Neural crest cell (in vitro differentiated cells): ENCODE data around the gene AIMP2. TPM values are rescaled to one million over a fixed set of nuclear protein-coding genes. Genes with fewer than 3 reads are reported as not detected.
A peak's percentile ranks its signal among the peaks of the same experiment; 100 is the strongest.

Source experiments
- DNase-seq: peaks from one replicate; pipeline ENCODE4 v3.0.0; 2021; ENCODE audit warnings: low read depth, mixed read lengths, low spot score
- H3K27ac Mint-ChIP-seq: one replicate; pipeline ENCODE4 v1.8.0; 2021; ENCODE audit warnings: mild to moderate bottlenecking, mixed read lengths; ENCODE audit not compliant: unreplicated experiment
- H3K27me3 Mint-ChIP-seq: 2 replicates; pipeline ENCODE4 v1.8.0; 2021; ENCODE audit warnings: low read depth, mild to moderate bottlenecking, mixed read lengths
- H3K36me3 Mint-ChIP-seq: 2 replicates; pipeline ENCODE4 v1.8.0; 2021; ENCODE audit warnings: low read depth, mild to moderate bottlenecking, mixed read lengths
- H3K4me1 Mint-ChIP-seq: 2 replicates; pipeline ENCODE4 v1.8.0; 2021; ENCODE audit warnings: mixed read lengths
- H3K4me3 Mint-ChIP-seq: one replicate; pipeline ENCODE4 v1.8.0; 2021; ENCODE audit warnings: mild to moderate bottlenecking, mixed read lengths
- H3K9me3 Mint-ChIP-seq: 2 replicates; pipeline ENCODE4 v1.8.0; 2021; ENCODE audit warnings: mixed read lengths
- total RNA-seq: library from RNA; stranded (reverse); gene quantifications from 2 replicates; pipeline ENCODE4 v1.2.1, GENCODE V29; 2021
- TF ChIP-seq, protein P1 (sequence below): fragments of 200-600 bp; sonication (generic); conservative IDR thresholded peaks from 2 replicates; pipeline ENCODE4 v1.5.0; 2021; ENCODE audit warnings: antibody characterized with exemption, mild to moderate bottlenecking

The AIMP2 gene
- total RNA-seq, 1 donor from 2014 or later: 47.6 TPM

DNA sequence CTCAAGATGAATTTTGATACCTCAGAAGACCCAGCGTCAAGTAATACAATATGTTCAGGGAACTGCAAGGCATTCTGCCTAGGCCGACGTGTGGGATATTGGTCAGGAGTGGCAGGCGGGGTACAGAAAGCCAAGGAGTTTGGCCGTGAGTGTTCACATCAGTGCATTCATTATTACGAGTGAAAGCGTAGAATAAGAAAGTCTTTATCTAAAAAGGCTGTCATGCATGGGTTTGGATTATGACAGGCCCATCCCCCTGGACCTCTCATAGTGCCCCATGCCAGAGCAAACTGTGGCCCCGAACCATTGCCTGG is 7.5 kb downstream of the AIMP2 start:
- Mint-ChIP-seq H3K27me3 (no peaks in the 10 kb centered on the region), H3K36me3 (peaks cover 16% of the 10 kb centered on the region), H3K4me3 (peak overlapping the region; percentile 27), H3K27ac (no peak overlapping the region), H3K4me1 (no peaks in the 10 kb centered on the region), H3K9me3 (no peaks in the 10 kb centered on the region)
- no peak for DNase-seq
- TF ChIP-seq, protein P1, sequence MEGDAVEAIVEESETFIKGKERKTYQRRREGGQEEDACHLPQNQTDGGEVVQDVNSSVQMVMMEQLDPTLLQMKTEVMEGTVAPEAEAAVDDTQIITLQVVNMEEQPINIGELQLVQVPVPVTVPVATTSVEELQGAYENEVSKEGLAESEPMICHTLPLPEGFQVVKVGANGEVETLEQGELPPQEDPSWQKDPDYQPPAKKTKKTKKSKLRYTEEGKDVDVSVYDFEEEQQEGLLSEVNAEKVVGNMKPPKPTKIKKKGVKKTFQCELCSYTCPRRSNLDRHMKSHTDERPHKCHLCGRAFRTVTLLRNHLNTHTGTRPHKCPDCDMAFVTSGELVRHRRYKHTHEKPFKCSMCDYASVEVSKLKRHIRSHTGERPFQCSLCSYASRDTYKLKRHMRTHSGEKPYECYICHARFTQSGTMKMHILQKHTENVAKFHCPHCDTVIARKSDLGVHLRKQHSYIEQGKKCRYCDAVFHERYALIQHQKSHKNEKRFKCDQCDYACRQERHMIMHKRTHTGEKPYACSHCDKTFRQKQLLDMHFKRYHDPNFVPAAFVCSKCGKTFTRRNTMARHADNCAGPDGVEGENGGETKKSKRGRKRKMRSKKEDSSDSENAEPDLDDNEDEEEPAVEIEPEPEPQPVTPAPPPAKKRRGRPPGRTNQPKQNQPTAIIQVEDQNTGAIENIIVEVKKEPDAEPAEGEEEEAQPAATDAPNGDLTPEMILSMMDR: no peak

DNA sequence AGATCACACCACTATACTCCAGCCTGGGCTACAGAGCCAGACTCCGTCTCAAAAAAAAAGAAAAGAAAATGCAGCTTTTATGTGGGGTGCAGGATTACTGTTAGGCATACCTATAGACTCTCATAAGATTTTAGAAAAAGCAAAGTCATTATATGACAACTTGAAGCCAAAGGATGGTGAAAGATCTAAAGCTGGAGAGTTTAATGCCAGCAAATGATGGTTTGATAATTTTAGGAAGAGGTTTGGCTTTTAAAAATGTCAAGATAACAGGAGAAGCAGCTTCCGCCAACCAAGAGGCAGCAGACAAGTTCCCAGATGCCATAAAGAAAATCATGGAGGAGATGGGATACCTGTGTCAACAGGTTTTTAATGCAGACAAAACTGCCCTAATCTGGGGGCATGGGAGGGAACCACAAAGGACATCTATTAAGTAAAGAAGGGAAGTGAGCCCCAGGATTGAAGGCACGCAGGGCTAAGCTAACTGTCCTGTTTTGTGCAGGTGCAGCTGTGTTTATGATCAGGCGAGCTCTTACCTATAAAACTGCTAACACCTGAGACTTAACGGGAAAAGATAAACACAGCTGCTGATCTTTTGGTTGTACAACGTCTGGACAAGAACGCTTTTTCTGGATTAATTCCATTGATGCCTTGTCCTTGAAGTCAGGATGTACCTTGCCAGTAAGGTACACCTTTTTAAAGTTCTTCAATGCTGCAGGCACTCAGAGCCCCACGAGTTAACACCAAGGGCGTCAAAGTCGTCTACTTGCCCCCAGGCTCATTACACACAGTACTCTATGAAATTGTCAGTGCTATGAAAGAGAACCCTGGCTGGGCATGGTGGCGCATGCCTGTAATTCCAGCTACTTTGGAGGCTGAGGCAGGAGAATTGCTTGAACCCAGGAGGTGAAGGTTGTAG is 11.6 kb downstream of the AIMP2 start:
- Mint-ChIP-seq H3K27me3 (no peaks in the 10 kb centered on the region), H3K4me3 (no peak overlapping the region), H3K36me3 (peaks cover 35% of the 10 kb centered on the region), H3K9me3 (no peaks in the 10 kb centered on the region), H3K4me1 (no peaks in the 10 kb centered on the region), H3K27ac (no peak overlapping the region)
- no peak for DNase-seq
- TF ChIP-seq, protein P1: no peak

DNA sequence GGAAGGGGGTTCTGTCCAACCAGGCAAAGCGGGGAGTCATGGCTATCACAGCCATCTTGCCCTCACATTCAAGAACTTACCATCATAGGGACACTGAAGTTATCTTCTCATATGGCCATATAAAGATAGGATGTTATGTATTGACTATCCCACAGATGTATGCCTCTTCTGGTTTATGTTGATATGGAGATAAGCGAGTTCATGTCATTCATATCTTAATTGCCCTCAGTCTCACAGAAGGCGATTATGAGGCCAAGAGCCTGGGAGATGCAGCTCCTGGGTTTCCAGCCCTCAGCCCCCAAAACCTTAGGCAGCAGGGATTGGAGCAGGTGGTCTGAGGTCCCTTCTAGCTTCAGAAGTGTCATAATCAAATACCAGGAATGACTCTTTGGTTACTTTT is 13.6 kb downstream of the AIMP2 start:
- Mint-ChIP-seq H3K27ac (no peak overlapping the region), H3K4me3 (no peak overlapping the region), H3K4me1 (no peaks in the 10 kb centered on the region), H3K27me3 (no peaks in the 10 kb centered on the region), H3K36me3 (peaks cover 31% of the 10 kb centered on the region), H3K9me3 (no peaks in the 10 kb centered on the region)
- TF ChIP-seq, protein P1: no peak
- no peak for DNase-seq

DNA sequence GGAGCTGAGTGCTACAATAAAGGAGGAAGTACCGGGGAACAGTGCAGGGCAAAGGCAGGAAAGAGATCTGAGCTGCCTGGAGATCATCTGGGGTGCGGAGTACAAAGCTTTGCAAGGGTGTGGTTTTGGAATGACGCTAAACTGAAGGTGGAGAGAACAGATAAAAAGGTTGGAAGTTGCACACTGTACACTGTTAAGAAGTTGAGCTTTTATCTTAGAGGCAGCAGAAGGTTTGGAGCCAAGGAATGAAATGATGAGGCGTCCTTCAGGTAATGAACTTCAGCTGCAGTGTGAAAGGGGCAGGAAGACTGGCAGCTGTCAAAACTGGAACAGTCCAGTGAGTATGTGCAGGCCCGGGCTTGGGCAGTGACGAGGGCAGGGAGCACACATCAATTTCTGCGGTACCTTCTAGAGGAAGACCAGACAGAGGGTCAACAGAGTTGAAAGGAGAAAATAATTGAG is 14.9 kb downstream of the AIMP2 start:
- H3K4me1 Mint-ChIP-seq: no peaks in the 10 kb centered on the region
- peaks cover 36% of the 10 kb centered on the region for H3K36me3 Mint-ChIP-seq
- H3K4me3 Mint-ChIP-seq: no peak overlapping the region
- no peaks in the 10 kb centered on the region for H3K27me3 Mint-ChIP-seq
- H3K27ac Mint-ChIP-seq: no peak overlapping the region
- H3K9me3 Mint-ChIP-seq: no peaks in the 10 kb centered on the region
- TF ChIP-seq, protein P1: no peak
- DNase-seq: no peak

DNA sequence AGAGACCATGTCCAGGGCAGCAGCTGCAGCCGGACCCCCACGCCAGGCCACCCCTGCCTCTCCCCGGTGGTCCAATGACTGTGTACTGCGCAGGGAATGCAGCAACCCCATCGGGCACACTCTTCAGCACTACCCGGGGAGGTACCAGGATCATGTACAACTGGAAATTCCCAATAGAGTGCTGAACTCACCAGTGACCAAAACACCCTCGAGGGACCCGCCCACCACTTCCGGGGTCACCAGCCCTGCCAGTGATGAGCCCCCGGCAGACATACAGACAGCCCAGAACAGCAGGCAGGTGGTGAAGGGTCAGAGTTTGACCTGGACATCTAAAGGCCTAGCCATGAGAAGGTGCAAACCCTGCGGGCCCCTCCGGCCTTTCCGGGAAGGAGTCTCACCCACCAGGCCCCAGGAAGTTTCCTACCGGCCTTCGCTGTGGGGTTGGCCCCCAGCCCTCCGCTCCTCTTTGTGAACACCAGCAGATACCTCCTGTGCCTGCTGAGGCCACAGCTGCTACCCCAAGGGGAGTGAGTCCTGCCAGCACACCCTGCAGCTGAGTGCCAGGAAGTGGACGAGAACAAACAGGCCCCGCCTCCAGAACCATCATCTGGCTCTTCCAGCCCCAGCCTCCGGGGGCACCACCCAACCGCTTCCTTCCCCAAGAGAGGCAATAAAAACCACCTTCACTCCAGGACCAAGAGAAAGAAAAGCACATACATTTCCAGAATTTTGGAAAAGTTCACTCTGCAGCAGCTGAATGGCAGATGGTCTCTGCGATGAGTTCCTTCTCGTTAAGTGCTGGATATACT is 17.1 kb downstream of the AIMP2 start:
- no peaks in the 10 kb centered on the region for H3K9me3 Mint-ChIP-seq
- no peak overlapping the region for H3K27ac Mint-ChIP-seq
- TF ChIP-seq, protein P1: peak; percentile 44
- peaks cover 31% of the 10 kb centered on the region for H3K36me3 Mint-ChIP-seq
- H3K4me3 Mint-ChIP-seq: no peak overlapping the region
- peak; percentile 6 for DNase-seq
- no peaks in the 10 kb centered on the region for H3K4me1 Mint-ChIP-seq
- no peaks in the 10 kb centered on the region for H3K27me3 Mint-ChIP-seq
